HG03060 (cell line): ENCODE results near the gene SLC29A3.
"Not testable (repeated sequence)": the region's sequence is repeated elsewhere in the genome, so short reads cannot be mapped to it uniquely, and the experiment has no call there.

Experiments used
- ATAC-seq: cut with Tn5 transposase; IDR thresholded peaks from one replicate; pipeline ENCODE4 v1.9.1; 2021; ENCODE audit warnings: low read depth, moderate number of reproducible peaks; ENCODE audit not compliant: unreplicated experiment

SLC29A3 gene

DNA sequence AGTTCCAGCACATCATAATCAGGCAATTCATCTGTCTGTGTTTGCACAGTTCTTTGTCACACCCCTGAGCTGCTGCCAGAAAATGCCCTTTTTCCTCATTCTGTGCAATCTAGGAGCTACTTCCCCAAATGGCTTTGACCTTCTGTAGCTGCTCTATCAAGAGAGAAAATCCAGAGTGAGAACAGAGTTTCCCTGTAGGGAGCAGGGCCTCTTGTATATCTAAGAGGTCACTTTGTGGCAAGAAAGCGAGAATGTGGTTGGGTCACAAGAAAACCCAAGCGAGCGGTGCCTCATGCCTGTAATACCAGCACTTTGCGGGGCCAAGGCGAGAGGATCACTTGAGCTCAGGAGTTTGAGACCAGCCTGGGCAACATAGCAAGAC is 24.3 kb downstream of the SLC29A3 start:
- ATAC-seq: no peak

DNA sequence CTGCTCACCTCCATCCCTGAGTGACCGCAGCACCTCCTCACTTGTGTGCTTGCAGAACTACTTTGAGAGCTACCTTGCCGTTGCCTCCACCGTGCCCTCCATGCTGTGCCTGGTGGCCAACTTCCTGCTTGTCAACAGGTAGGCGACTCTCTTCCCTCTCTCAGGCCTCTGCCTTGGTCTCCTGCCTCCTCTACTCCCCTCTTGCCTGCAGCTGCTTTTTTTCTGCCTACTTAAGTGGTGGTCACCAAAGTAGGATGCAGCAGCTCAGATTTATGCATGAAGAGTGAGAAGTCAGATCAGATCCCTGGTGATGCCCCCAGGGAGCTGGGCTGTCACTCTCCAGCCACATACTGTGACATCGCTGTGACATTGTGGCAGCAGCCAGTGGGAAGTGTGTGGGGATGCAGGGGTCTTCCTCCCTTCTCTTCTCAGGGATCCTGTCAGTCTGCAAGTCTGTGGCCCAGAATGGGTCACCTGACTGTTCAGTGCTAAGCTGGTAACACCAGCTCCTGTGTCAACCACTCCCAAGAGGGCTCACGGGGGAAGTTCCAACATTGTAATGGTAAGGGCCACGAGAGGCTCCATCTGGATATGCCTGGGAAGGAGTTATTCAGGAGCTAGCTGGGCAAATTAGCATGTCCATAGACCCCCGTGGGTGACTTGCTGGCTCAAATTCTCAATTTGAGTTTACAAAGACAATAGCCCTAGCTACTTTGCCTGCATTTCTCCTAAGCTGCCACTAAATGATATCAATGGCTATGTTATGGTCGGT is 25.3 kb downstream of the SLC29A3 start:
- ATAC-seq: no peak

DNA sequence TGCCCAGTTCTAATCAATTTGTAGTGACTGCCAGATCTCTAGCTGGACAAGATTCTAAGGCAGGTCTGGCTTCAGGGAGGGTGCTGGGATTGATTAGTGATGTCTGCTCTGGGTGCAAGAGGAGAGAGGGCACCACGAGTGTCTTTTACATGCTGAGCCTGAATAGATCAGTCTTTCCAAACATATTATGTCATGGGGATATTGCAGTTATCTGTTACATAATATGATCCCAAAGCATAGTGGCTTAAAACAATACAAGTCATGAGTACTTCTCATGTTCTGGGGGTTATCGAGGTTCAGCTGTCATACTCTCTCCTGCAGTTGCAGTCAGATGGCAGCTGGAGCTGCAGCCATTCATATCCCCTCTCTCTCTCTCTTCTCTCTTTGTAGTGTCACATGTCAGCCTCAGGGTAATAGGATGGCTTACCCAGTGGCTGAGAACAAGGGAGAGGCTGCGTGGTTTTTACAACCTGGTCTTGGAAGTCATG is 26.0 kb downstream of the SLC29A3 start:
- no peak for ATAC-seq

DNA sequence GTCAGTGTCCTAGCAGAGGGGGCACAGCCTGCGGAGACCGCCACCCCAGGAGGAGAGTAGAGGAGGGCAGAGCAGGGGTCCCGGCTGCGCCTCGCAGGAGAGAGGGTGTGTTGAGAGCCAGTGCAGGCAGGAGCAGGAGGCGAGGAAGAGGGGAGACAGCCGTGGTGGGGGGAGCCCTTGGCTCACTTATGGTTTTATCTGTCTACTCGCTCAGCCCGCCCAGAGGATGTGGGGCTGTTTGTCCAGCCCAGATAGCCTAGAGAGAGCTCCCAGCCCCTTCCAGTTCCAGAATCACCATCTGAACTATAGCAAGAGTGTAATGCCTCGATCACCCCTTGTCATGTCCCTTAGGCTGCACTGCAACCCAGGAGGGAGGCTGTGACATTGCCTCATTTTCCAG is 26.6 kb downstream of the SLC29A3 start:
- no peak for ATAC-seq

GRCh38 chr10:71346731-71347130 is 27.7 kb downstream of the SLC29A3 start:
- ATAC-seq: no peak

DNA sequence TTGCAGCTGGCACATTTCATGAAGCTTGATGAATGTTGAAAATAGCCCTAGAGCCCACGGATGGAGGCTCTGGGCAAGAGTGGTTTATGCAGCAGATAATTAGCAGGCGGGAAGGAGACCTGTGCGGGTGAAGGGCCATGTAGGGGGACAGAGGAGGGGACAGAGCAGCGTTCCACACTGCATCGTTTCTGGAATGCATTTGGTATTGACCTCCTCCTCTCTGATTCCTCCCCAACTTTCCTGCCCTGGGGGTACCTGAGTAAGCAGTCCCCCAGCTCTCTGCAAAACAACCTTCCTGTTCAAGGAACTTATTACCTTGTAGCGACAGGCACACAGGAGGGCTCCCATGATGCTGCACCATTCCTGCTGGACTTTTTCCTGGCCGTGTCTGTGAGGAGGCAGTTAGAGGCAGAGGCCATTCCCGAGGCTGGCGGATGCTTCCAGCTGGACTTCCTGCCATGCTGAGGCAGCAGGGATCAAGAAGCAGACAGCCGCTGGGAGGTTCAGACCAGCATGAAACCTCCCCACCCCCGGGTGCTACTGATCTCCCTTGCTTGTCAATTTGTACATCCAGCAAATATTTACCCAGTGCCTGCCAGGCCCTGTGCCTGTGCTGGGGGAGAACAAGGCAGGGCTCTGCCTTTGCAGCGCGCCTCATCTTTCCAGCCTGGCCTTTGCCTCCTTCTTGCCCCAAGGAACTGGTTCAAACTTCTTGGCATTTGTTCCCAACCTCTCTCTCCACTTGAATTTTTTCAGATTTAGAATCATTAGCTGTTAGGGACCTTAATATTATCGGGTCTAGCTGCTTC is 28.7 kb downstream of the SLC29A3 start:
- ATAC-seq: no peak

GRCh38 chr10:71348850-71349249 is 29.8 kb downstream of the SLC29A3 start:
- ATAC-seq: no peak

DNA sequence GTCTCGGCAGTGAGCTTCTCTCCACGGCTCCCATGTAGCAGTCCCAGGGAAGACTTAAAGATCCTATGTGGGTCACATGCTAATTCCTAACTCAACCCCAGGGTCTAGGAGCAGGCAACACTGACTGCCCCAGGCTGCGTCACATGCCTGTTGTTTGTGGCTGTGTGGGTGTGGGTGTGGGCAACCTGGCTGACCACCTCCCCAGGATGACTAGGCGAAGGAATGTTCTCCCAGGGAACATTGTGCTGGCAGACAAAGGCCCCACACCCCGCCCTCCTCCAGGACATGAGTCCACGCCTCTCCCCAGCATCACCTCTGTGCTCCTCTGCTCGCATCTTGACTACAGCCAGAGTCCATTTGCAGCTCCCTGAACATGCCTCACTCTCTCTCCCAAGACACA is 30.3 kb downstream of the SLC29A3 start:
- ATAC-seq: no peak

DNA sequence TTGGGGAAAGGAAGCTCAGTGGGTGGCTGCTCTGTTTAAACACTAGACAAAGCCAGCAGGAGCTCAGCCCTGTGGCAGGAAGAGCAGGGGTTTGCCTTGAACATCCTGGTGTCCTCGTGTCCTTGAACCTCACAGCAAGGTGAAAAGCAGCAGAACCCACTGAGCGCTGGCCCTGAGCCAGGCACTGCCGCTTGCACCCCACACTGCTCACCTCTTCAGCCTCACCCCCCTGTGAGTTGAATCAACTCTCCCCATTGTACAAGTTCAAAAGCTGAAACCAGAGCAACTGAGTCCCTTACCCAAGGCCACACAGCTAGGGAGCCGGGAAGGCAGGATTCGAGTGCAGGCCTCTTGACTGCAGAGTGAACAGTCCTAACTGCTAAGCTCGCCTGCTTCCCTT is 32.0 kb downstream of the SLC29A3 start:
- ATAC-seq: no peak

DNA sequence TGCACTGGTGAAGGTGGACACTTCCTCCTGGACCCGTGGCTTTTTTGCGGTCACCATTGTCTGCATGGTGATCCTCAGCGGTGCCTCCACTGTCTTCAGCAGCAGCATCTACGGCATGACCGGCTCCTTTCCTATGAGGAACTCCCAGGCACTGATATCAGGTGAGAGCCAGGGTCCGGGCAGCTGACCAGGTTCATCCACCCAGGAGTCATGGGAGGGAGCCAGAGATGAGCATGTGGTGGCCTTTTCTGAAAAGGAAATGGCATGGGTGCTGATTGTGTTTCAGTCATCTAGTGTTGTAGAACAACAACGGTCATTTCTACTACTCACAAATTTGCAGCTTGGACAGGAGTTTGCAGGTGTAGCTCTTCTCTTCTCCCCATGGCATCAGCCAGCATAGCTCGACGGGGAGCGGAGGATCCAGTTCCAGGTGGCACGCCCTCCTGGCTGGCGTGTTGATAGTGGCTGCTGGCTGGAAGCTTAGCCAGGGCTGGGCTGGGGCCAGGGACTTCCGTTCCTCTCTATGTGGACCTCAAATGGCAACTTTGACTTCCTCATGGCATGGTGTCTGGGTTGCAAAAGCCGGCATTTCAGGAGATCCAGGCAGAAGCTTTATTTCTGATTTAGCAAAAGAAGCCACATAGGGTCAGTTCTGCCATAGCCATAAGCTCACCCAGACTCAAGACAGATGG is 32.7 kb downstream of the SLC29A3 start:
- no peak for ATAC-seq

- ATAC-seq: no peak
These were observed 34.6 kb downstream of the SLC29A3 start for GRCh38 chr10:71353639-71354038.

DNA sequence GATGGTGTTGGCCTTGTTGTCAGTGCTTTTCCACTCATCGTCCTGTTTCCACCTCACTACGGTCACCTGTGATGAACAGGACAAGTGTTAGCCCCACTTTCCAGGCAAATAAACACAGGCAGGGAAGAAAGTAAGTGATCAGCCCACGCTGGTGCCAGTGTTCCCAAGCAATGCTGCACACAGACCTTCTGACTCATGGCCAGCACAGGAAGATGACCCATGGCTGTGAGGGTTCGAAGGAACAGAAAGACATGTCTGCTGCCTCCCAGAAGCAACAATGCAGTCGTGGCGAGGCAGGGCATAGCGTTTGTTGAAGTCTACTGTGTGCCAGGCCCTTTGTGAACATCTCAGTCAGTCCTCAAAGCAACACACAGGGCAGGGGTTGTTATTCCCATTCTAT is 35.7 kb downstream of the SLC29A3 start:
- no peak for ATAC-seq

DNA sequence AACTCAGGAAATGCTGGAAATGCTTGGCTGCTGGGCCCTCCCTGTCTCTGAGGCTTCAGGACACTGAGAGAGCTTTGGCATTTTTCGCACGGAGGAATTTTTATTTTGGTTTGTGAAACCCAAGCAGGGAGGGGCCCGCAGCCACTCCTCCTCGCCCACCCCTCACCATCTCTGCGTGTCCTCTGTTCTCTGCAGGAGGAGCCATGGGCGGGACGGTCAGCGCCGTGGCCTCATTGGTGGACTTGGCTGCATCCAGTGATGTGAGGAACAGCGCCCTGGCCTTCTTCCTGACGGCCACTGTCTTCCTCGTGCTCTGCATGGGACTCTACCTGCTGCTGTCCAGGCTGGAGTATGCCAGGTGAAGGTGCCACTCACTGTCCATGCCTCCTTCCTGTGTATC is 36.8 kb downstream of the SLC29A3 start:
- no peak for ATAC-seq

DNA sequence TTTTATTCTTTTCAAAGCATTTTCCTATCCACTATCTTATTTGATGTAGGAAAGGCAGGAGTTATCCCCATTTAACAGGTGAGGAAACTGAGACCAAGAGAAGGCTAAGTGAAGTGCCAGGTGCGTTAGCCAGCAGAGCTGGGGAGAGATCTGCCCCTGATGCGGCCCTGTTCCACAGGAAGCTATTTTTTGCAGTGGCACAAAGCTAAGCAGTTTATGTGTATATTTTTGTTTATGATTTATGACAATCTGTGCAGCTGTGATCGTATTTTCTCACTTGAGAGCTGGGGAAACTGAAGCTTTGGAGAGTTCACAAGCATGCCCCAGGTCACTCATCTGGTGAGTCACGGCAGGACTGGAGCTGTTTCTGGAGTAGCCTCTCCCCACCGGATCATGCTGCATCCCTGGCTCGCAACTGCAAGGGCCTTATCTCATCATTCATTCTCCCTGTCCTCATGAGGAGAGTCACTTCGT is 38.8 kb downstream of the SLC29A3 start:
- ATAC-seq: no peak

DNA sequence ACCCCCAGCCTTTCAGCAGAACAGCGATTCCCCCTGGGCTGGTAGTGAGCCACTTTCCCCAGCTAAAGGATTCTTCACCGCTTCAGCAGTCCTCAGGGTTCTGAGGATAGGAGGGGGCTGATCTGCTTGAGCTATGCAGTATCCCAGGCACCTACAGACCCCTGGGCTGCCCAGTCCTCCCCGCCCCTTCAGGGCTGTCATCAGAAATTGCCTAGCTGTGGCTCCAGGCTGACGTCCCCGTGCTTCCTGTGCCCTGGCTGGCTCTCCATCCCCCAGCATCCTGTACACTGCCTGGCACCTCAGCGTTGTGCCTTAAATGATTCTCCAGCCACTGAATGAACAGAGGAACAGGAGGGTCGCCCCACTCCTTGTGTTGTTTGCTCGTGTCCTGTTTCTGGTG is 39.2 kb downstream of the SLC29A3 start:
- no peak for ATAC-seq

- not testable (repeated sequence) for ATAC-seq
These were observed 39.8 kb downstream of the SLC29A3 start for GRCh38 chr10:71358906-71359305.

DNA sequence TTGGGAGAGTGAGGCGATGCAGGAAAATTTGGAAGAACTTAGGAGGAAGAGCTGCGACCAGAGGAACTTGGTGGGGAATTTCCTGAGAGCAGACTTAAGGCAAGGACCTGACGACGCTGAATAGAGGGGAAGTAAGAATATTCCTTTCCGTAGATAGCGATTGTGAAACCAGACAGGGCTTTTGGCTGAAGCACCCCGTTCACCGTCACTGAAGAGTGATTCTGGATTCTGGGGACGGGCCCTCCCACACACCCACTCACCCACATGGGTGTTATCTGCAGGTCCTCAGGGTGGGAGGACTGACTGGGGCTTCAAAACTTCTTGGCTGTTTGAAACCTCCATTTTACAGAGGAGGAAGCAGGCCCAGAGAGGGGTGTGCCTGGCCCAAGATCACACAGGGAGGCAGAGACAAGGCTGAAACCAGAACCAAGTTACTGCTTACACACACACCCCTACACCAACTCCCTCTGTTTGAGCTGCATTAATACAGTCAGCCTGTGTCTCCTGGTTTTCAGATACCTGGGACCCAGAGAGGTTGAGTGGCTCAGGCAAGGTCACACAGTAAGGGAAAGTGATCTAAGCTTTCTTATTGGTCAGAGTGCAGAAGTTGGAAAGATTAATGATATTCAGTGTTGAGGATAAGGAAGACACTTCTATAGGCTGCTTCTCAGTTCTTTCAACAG is 40.4 kb downstream of the SLC29A3 start:
- ATAC-seq: no peak

- no peak for ATAC-seq
These were observed 41.7 kb downstream of the SLC29A3 start for GRCh38 chr10:71360735-71361134.

DNA sequence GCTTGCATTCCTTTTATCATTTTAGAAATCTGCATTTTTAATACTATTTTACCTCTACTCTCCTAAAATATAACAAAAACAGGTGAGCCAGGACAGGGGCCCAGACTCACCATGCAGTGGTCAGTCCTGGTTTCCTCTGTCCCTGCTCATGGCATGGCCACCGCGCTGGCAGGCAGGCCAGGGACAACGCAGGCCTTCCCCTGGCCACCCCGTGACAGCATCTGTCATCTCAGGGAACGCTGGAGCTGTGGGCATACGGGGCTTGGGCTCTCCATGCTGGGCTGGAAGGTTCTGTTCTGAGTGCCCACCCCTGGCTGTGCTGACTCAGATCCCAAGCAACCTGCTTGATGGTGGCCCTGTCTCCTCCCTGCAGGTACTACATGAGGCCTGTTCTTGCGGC is 42.5 kb downstream of the SLC29A3 start:
- ATAC-seq: no peak

DNA sequence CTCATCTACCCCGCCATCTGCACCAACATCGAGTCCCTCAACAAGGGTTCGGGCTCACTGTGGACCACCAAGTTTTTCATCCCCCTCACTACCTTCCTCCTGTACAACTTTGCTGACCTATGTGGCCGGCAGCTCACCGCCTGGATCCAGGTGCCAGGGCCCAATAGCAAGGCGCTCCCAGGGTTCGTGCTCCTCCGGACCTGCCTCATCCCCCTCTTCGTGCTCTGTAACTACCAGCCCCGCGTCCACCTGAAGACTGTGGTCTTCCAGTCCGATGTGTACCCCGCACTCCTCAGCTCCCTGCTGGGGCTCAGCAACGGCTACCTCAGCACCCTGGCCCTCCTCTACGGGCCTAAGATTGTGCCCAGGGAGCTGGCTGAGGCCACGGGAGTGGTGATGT is 43.1 kb downstream of the SLC29A3 start:
- ATAC-seq: no peak

DNA sequence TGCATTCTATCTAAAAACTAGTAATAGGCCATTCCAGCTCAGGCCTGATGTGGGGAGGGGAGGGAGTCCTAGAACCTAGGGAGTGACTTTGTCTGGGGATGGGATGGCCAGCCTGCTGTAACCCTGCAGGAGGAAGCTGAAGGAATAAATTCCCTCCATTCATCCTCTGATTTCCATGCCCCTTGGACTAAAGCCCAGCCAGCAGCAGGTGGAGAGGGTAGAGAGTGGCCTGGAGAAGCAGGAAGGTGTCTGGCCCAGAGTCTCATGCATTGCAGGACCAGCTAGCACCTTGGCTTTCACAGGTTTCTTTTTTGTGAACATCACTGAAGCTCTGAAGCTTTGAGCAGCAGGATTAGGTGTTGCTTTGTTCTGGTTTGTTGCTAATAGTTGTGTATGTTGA is 44.9 kb downstream of the SLC29A3 start:
- no peak for ATAC-seq
